Right lobe of liver (tissue), 4 donors: ENCODE data around the gene A3GALT2.

Experiments used
- CTCF ChIP-seq, 4 donors: fragments of 200-600 bp in 3 of 4; fragments of 450-650 bp in 1 of 4; IDR thresholded peaks; one replicate each; pipeline versions ENCODE4 v1.5.1 to v1.8.0; 2016 to 2022; ENCODE audit warnings: antibody characterized with exemption in 4 of 4, mild to moderate bottlenecking in 2 of 4
- POLR2A ChIP-seq: fragments of 450-650 bp; IDR thresholded peaks from one replicate; pipeline ENCODE4 v1.6.1; 2017; ENCODE audit warnings: antibody characterized with exemption, mild to moderate bottlenecking
- donor health status: DM: no; HTN: no; CAD: no.
- donor health status: DM: no; HTN: no; CAD: no.
- donor health status: DM: no; HTN: yes; CAD: no.

GRCh38 chr1:33292726-33293340 is 28.1 kb downstream of the A3GALT2 start:
- TF ChIP-seq POLR2A (no peak), CTCF (IDR thresholded peaks at IDR 0.05) (no peak)
